HG02610 (cell line): ENCODE data around the gene TMEM125.

Source experiments
- ATAC-seq: cut with Tn5 transposase; IDR thresholded peaks from one replicate; pipeline ENCODE4 v1.9.1; 2021; ENCODE audit warnings: mild to moderate bottlenecking, moderate library complexity; ENCODE audit not compliant: unreplicated experiment

The TMEM125 gene

DNA sequence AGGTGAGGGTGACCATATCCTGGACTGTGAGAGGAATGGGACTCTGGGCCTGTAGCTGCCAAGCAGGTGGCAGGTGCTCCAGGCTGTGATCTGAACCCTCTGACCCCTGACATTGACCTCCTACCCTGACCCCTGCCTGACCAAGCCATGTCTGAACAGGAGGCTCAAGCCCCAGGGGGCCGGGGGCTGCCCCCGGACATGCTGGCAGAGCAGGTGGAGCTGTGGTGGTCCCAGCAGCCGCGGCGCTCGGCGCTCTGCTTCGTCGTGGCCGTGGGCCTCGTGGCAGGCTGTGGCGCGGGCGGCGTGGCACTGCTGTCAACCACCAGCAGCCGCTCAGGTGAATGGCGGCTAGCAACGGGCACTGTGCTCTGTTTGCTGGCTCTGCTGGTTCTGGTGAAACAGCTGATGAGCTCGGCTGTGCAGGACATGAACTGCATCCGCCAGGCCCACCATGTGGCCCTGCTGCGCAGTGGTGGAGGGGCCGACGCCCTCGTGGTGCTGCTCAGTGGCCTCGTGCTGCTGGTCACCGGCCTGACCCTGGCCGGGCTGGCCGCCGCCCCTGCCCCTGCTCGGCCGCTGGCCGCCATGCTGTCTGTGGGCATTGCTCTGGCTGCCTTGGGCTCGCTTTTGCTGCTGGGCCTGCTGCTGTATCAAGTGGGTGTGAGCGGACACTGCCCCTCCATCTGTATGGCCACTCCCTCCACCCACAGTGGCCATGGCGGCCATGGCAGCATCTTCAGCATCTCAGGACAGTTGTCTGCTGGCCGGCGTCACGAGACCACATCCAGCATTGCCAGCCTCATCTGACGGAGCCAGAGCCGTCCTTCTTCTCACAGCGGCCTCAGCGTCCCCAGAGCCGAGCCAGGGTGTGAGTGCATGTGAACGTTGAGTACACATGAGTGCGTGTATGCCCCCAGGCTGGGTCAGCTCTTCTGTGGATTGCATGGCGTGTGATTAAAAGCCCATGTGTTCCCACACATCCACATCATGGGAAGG lies 3.1 kb downstream of the TMEM125 start:
- ATAC-seq: no peak

DNA sequence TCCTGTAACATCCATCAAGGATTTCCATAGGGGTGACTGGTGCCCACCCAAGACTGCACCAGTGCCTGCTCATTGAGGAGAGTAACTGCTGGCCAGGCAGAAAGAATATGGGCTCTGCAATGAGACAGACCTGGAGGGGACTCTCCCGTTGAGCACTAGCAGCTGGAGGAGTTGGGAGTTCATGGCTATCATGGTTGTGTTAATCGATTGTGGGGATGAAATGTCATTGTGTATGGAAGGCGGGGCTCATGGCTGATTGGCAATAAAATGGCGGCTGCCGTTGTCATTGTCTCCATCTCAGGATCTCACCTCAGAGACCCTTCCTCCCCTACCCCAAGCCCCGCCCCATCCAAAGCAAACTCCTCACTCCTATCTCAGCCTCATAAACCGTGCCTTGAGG lies 3.9 kb downstream of the TMEM125 start:
- no peak for ATAC-seq

- ATAC-seq: no peak
Observed at GRCh38 chr1:43274125-43274803, 4.5 kb downstream of the TMEM125 start.

- no peak for ATAC-seq
Observed at GRCh38 chr1:43274804-43275180, 5.0 kb downstream of the TMEM125 start.

DNA sequence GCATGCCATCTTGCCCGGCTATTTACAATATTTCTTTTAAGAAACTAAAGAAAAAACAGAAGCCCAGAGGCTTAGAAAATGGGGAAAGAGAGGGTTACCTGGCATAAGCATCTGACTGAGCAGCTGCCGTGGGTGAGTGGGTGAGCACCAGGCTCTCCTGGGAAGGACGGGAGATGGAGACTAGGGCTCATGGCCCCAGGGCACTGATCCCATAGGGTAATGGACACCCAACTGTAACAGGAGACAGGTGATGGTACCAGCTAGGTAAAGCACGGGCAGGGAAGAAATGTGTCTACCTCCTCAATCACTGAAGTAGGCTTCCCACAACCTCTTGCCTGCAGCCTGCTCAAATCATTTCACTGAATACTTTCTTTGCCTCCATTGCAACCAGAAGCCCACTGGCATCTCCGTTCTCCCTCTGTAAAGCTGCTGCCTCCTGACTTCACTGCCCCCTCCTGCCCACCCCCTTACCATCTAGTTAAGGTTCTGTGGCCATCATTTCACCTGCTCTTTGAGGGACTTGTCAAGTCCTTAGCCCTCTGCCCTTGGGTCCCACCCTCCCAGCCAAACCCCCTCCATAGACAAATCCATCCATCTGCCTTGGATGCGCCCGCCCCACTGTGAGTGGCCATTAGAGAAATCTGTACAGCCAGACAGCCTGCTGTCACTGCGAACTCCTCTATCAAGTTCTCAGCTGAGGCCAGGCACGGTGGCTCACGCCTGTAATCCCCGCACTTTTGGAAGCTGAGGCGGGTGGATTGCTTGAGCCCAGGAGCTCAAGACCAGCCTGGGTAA lies 6.2 kb downstream of the TMEM125 start:
- no peak for ATAC-seq

GRCh38 chr1:43276673-43277072 lies 6.9 kb downstream of the TMEM125 start:
- no peak for ATAC-seq

GRCh38 chr1:43277116-43277876 lies 7.5 kb downstream of the TMEM125 start:
- no peak for ATAC-seq

- ATAC-seq: no peak
Observed at GRCh38 chr1:43279161-43279560, 9.4 kb downstream of the TMEM125 start.

DNA sequence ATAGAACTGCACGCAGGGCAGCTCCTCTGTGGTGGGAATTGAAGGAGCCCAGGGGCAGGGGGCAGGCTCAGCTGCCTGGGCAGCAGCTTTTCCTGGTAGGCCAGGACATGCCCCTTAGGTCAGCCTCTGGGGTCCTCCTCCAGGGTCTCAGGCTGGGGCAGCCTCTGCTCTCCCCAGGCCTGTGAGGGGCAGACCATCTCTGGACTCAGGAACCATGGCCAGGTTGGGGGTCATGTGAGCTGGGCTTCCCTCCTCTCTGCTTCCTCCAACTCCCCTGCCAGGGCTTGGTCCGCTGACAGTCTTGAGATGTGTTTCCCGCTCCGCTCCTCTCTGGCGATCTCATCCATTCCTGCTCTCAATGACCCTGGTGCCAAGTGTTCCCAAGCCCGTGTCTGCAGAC lies 9.9 kb downstream of the TMEM125 start:
- no peak for ATAC-seq

GRCh38 chr1:43280692-43281091 lies 10.9 kb downstream of the TMEM125 start:
- no peak for ATAC-seq

DNA sequence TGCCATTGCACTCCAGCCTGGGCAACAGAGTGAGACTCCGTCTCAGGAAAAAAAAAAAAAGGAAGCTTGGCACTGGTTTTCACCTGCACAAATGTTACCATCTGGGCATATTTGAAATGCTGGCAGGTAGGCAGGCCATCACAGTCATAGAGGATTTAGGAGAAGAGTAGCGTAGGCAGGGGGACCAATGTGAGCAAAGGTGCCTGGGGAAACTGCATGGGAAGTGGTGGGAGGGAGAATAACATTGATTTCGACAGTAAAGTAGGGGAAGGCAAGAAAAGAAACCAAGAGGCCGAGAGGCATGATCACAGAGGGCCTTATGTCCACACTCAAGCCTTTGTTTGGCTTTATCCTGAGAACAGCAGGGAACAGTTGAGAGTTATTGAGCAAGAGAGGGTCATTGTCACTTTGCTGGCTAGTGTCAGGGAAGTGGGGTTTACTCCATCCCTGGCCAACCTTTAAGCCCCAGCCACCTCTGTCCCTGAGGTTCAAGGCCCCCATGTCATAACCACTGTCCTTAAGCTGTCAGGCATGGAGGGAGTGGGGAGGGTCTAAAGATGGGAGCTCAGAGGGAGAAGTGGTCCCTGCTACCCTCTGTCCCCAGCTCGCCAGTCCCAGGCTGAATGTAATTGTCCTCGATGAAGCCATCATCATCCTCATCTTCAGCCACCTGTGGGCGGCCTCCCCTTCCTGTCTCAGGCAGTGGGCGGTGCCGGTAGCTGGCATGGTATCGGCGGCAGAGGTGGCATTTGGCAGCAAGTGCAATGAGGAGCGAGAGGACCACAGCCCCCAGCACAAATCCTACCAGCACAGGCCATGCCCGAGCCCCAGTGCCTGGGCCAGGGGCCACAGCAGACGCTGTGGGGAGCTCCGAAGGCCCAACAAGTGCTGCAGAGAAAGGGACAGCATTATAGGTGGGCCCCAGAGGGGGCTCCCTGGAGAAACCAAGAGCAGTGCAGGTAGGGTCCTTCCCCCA lies 12.7 kb downstream of the TMEM125 start:
- ATAC-seq: no peak

GRCh38 chr1:43284065-43284464 lies 14.3 kb downstream of the TMEM125 start:
- ATAC-seq: no peak

DNA sequence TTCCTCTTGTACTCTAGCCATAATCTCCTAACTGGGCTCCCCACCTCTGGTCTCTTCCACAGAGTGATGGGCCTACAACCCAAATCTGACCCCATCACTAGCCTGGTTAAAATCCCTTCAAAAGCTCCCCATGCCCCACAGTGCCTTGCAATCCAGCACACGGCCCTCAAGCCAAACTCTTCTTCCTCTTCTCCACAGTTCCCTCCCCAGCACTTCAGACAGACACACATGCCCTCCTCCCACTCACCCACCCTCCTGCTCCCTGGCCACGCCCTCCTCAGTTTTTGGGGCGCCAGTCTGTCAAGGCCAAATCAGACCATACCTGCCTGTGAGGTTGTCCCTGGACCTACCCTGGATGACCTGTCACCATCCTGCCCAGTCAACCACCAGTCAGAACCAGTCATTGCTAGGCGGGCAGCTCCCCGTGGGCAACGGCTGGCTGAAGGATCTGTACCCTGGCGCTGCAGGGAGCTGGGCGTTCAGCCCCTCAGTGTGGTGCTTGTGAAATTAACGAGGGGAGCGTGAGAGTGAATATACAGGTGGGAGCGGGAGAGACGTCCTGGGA lies 14.8 kb downstream of the TMEM125 start:
- ATAC-seq: no peak

DNA sequence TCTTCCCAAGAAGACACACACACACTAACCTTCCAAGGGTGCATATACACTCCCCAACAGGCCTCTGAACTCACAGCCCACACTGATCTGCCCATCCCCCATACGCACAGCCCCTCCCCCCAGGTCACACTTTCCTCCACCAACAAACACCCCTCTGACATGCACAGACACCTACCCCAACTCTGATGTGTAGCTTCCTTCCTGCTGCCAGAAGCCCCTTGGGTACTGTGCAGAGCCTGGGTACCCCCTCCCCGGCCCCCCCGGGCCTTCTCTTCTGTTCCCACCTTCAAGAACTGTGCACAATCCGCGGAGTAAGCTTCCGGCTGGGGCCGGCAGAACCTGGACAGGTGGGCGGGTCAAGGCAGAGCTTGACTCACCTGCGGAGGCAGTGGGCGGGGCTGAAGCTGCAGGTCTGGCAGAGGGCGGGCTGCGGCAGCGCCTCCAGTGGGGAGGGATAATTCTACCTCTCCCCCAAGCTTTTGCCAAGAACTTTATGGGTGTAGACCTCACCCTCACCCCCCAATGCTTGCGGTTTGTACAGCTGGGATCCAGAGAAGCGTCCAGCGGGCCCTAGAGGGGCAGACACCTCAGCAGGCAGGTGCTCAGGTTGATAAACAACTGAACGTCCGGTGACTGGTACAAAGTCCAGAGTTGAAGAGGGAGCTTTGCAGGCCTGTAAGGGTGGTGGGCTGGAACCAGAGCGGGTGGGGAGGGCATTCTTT lies 15.6 kb downstream of the TMEM125 start, which contains the start of gene C1orf210:
TSS of gene C1orf210 (minus strand) at position 313 of the 722 bp plus-strand sequence. CDS start 2,311 bp downstream, outside the sequence.
- no peak for ATAC-seq

DNA sequence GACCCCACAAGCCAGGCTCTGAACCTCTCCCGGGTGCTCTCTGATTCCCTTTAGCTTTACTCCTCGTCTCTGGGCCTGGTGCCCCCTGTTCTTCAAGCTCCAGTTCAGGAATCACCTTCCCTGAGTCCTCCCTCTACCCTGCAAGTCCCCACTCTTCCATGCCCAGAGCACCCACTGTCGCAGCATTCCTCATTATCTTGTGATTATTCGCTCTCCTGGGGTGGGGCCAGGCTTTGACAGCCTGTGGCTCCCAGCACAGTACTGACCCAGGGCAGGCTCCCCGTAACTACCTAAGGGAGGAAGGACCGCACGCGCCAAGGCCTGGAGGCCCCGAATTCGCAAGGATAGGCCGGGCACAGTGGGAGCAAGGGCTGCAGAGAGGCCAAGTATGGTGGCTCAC lies 16.3 kb downstream of the TMEM125 start:
- no peak for ATAC-seq

- ATAC-seq: no peak
Observed at GRCh38 chr1:43286533-43286932, 16.8 kb downstream of the TMEM125 start.

DNA sequence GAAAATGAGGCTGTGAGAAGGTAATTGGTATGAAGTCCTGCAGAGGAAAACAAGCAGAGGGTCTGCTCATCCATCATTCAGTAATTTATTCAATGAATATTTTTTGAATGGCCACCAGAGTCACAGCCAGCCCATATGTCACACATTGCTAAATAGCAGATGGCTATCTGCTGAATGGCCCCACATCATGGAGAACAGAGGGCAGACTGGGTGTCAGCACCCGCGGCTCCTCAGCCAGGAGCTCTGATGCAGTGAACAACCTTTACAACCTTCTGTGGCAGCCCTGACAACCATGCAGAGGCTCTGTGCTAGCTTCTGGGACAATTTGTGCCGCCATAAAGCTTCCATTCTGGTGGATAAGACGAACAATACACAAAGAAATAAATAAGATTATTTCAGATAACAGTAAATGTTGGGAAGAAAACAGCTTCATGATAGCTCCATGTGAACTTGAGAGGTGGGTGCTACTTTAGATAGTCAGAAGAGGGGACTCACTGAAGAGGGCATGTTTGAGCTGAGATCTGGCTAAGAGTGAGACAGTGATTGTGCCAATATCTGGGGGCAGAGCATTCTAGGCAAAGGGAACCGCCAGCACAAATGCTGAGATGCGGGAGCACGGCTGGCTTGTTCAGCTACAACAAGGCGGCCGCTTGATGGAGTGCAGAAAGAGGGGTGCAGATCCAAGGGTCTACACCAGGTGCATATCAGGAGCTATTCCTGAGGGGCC lies 18.4 kb downstream of the TMEM125 start:
- ATAC-seq: no peak
